Stomach (tissue), 4 donors: Measurements from ENCODE around the gene PTBP3.

ENCODE experiments used
- POLR2A ChIP-seq, 4 donors: fragments of 450-650 bp; IDR thresholded peaks; one replicate each; pipeline ENCODE4 v1.6.1; 2016; ENCODE audit warnings: antibody characterized with exemption in 4 of 4, control low read depth in 2 of 4, mild to moderate bottlenecking in 1 of 4, moderate library complexity in 1 of 4
- POLR2AphosphoS5 ChIP-seq, 3 donors: sonication (generic); formaldehyde crosslinking; IDR thresholded peaks; one replicate each; pipeline ENCODE4 v1.6.1; 2016; ENCODE audit warnings: antibody characterized with exemption in 3 of 3
- TF ChIP-seq, protein P1 (sequence below), 7 experiments: fragments of 450-650 bp in 4 of 7; fragments of 200-600 bp in 3 of 7; sonication (generic) in 3 of 7; IDR thresholded peaks; one replicate each; pipeline ENCODE4 v1.5.1; 2016 to 2019; ENCODE audit warnings: antibody characterized with exemption in 7 of 7, control low read depth in 2 of 7, mild to moderate bottlenecking in 1 of 7

DNA sequence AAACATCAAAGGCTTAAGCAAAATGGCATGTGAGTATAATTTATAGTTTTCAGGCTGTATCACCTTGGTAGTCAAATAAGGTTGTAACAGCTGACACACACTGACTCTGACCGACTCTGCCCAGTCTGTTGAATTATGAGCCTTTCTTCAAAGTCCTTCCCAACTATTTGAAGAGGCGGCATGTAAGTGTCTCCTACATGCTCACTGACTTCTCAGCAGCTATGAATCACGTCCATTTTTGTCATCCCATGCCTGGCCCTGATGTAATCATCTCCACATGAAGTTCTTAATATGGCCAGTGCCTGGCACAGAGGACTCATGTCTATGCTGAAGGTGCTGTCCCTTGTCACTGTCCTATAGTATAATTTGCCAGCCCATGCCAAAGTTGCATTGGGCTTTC is 5.1 kb upstream of the PTBP3 start:
- TF ChIP-seq, protein P1, sequence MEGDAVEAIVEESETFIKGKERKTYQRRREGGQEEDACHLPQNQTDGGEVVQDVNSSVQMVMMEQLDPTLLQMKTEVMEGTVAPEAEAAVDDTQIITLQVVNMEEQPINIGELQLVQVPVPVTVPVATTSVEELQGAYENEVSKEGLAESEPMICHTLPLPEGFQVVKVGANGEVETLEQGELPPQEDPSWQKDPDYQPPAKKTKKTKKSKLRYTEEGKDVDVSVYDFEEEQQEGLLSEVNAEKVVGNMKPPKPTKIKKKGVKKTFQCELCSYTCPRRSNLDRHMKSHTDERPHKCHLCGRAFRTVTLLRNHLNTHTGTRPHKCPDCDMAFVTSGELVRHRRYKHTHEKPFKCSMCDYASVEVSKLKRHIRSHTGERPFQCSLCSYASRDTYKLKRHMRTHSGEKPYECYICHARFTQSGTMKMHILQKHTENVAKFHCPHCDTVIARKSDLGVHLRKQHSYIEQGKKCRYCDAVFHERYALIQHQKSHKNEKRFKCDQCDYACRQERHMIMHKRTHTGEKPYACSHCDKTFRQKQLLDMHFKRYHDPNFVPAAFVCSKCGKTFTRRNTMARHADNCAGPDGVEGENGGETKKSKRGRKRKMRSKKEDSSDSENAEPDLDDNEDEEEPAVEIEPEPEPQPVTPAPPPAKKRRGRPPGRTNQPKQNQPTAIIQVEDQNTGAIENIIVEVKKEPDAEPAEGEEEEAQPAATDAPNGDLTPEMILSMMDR (IDR thresholded peaks at IDR 0.05) = no peak
- no peak for TF ChIP-seq POLR2AphosphoS5 (IDR thresholded peaks at IDR 0.05)
- no peak for TF ChIP-seq POLR2A (IDR thresholded peaks at IDR 0.05)
